ENCODE data around the gene PFN4.

DNA sequence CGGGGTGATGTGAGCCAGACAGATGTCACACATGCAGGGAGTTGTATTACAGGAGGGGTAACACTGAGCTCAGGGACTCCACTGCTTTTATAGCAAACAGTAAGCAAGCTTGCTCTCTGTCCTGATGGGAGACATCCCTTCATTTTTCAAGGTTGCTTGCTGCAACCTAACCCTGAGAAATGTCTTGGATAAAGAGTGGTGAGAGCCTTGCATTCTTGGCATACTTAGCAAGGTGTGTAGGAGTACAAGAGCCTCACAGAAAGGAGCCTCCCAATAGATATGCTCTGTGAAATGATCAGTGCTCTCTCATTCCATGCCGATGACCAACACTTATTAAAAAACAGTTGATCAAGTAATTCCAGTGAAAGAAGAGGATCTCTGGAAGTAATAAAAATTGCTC, 8.1 kb downstream of the PFN4 start:
- TF ChIP-seq CTCF (IDR thresholded peaks at IDR 0.05) (no peak), POLR2A (IDR thresholded peaks at IDR 0.05) (no peak)

Data from Peyer's patch (tissue), 4 donors.